Neural cell (in vitro differentiated cells): ENCODE results near the gene GJD2. TPM values are rescaled to one million over a fixed set of nuclear protein-coding genes. Genes with fewer than 3 reads are reported as not detected.

Experiments
- H2AFZ ChIP-seq: fragments of 200-600, 300-800 bp; sonication (generic), shearing (Covaris generic); 2 replicates; pipeline ENCODE4 v1.6.0; 2014; ENCODE audit warnings: low read depth, mild to moderate bottlenecking, antibody characterized with exemption, low read length, moderate library complexity
- H3F3A ChIP-seq: fragments of 200-600 bp; shearing (Covaris generic); 2 replicates; pipeline ENCODE4 v1.6.1; 2016; ENCODE audit warnings: mild to moderate bottlenecking, moderate library complexity, mixed read lengths, antibody characterized with exemption, low read length; ENCODE audit not compliant: insufficient read depth, poor library complexity, severe bottlenecking
- H3K27ac ChIP-seq: fragments of 200-600, 300-800 bp; sonication (generic), shearing (Covaris generic); 2 replicates; pipeline ENCODE4 v1.5.1; 2014; ENCODE audit warnings: mild to moderate bottlenecking, low read length, moderate library complexity
- H3K27me3 ChIP-seq: fragments of 300-800, 200-600 bp; sonication (generic), shearing (Covaris generic); 2 replicates; pipeline ENCODE4 v1.6.0; 2014; ENCODE audit warnings: mild to moderate bottlenecking, low read depth, low read length, moderate library complexity; ENCODE audit not compliant: insufficient read depth
- H3K36me3 ChIP-seq: fragments of 300-800, 200-600 bp; sonication (generic), shearing (Covaris generic); 2 replicates; pipeline ENCODE4 v1.5.1; 2014; ENCODE audit warnings: mild to moderate bottlenecking, antibody characterized with exemption, low read length, moderate library complexity; ENCODE audit not compliant: insufficient read depth
- H3K4me2 ChIP-seq: fragments of 300-800, 200-600 bp; sonication (generic), shearing (Covaris generic); 2 replicates; pipeline ENCODE4 v1.6.0; 2014; ENCODE audit warnings: mild to moderate bottlenecking, low read length
- H3K4me3 ChIP-seq: fragments of 300-800, 200-600 bp; sonication (generic), shearing (Covaris generic); 2 replicates; pipeline ENCODE4 v1.5.1; 2014; ENCODE audit warnings: mild to moderate bottlenecking, low read length, moderate library complexity
- H3K79me2 ChIP-seq: fragments of 200-600 bp; shearing (Covaris generic); replicated peaks from 2 replicates; pipeline ENCODE4 v1.6.0; 2014; ENCODE audit warnings: mild to moderate bottlenecking, low read length, moderate library complexity; ENCODE audit not compliant: insufficient read depth
- H3K9ac ChIP-seq: fragments of 300-800, 200-600 bp; sonication (generic), shearing (Covaris generic); 2 replicates; pipeline ENCODE4 v1.6.1; 2016; ENCODE audit warnings: mild to moderate bottlenecking, low read length, mixed read lengths
- H3K9me2 ChIP-seq: fragments of 200-600 bp; shearing (Covaris generic); 2 replicates; pipeline ENCODE4 v1.6.1; 2016; ENCODE audit warnings: mild to moderate bottlenecking, low read length, mixed read lengths; ENCODE audit not compliant: insufficient read depth
- H3K9me3 ChIP-seq: fragments of 200-600, 300-800 bp; sonication (generic), shearing (Covaris generic); 2 replicates; pipeline ENCODE4 v1.6.1; 2016; ENCODE audit warnings: mild to moderate bottlenecking, mixed run types, low read length, moderate library complexity, mixed read lengths
- H4K20me1 ChIP-seq: fragments of 200-600 bp; shearing (Covaris generic); 2 replicates; pipeline ENCODE4 v1.6.1; 2016; ENCODE audit warnings: mild to moderate bottlenecking, mixed run types; ENCODE audit not compliant: insufficient read depth
- CTCF ChIP-seq: fragments of 450-650 bp; IDR thresholded peaks from 2 replicates; pipeline ENCODE4 v1.5.1; 2014; ENCODE audit warnings: antibody characterized with exemption, mild to moderate bottlenecking, moderate library complexity; ENCODE audit not compliant: poor library complexity, severe bottlenecking
- EP300 ChIP-seq: fragments of 450-650 bp; conservative IDR thresholded peaks from 2 replicates; pipeline ENCODE4 v1.6.1; 2014; ENCODE audit warnings: antibody characterized with exemption, mild to moderate bottlenecking, moderate library complexity; ENCODE audit not compliant: poor library complexity, severe bottlenecking
- EZH2 ChIP-seq: fragments of 200-600, 300-800 bp; shearing (Covaris generic), sonication (generic); IDR thresholded peaks from 2 replicates; pipeline ENCODE4 v1.6.1; 2014; ENCODE audit warnings: antibody characterized with exemption, low read length, borderline replicate concordance, mild to moderate bottlenecking; ENCODE audit not compliant: insufficient read depth, poor library complexity, severe bottlenecking
- MXI1 ChIP-seq: fragments of 450-650 bp; conservative IDR thresholded peaks from 2 replicates; pipeline ENCODE4 v1.6.1; 2014; ENCODE audit warnings: antibody characterized with exemption, mild to moderate bottlenecking; ENCODE audit not compliant: poor library complexity, severe bottlenecking
- POLR2AphosphoS5 ChIP-seq: IDR thresholded peaks from 2 replicates; pipeline ENCODE4 v1.6.1; 2012
- RAD21 ChIP-seq: fragments of 450-650 bp; conservative IDR thresholded peaks from 2 replicates; pipeline ENCODE4 v1.6.1; 2014; ENCODE audit warnings: antibody characterized with exemption, mild to moderate bottlenecking, moderate library complexity
- REST ChIP-seq: IDR thresholded peaks from 2 replicates; pipeline ENCODE4 v1.6.1; 2012; ENCODE audit warnings: borderline replicate concordance
- SMC3 ChIP-seq: fragments of 450-650 bp; conservative IDR thresholded peaks from 2 replicates; pipeline ENCODE4 v1.6.1; 2014; ENCODE audit warnings: antibody characterized with exemption, mild to moderate bottlenecking, moderate library complexity; ENCODE audit not compliant: poor library complexity
- TAF1 ChIP-seq: IDR thresholded peaks from 2 replicates; pipeline ENCODE4 v1.6.1; 2012; ENCODE audit warnings: low read depth
- polyA plus RNA-seq: library from polyadenylated mRNA; depleted of rRNA; stranded (reverse); fragments of >200 nt; gene quantifications from 2 replicates; pipeline ENCODE4 v1.2.3, GENCODE V29; 2014

GJD2 gene
- polyA plus RNA-seq, 1 donor from 2014 or later: 4.6 TPM

GRCh38 chr15:34795267-34796081, 40.7 kb upstream of the GJD2 start, which contains the start of gene ACTC1:
TSS of gene ACTC1 (minus strand) at chr15:34795549. CDS start at chr15:34794808, 741 bp downstream.
- Histone ChIP-seq H3K4me2 (no peak within 1 kb of the TSS), H3K79me2 (no peaks in the 10 kb centered on the region), H3K4me3 (no peak within 1 kb of the TSS), H3K27ac (no peak within 1 kb of the TSS), H3K9me2 (no peaks in the 10 kb centered on the region), H3K27me3 (peaks cover 20% of the 10 kb centered on the region), H3F3A (no peaks in the 10 kb centered on the region), H2AFZ (no peak within 1 kb of the TSS), H4K20me1 (no peaks in the 10 kb centered on the region), H3K36me3 (no peaks in the 10 kb centered on the region), H3K9me3 (no peaks in the 10 kb centered on the region), H3K9ac (no peak within 1 kb of the TSS)
- TF ChIP-seq POLR2AphosphoS5: no peak
- TF ChIP-seq EZH2: no peak
- TF ChIP-seq CTCF: no peak
- TF ChIP-seq REST: no peak
- TF ChIP-seq SMC3: no peak
- TF ChIP-seq MXI1: no peak
- no peak for TF ChIP-seq TAF1
- TF ChIP-seq RAD21: no peak
- TF ChIP-seq EP300: no peak

GRCh38 chr15:34794590-34795206, 39.9 kb upstream of the GJD2 start:
- peaks cover 20% of the 10 kb centered on the region for H3K27me3 ChIP-seq
- H3K27ac ChIP-seq: no peak overlapping the region

More at GRCh38 chr15:34794590-34795206, 39.9 kb upstream of the GJD2 start:
- Histone ChIP-seq H3K4me2 (no peak overlapping the region), H3K4me3 (no peak overlapping the region), H4K20me1 (no peaks in the 10 kb centered on the region), H3K9me3 (no peaks in the 10 kb centered on the region), H2AFZ (no peak overlapping the region), H3F3A (no peaks in the 10 kb centered on the region), H3K36me3 (no peaks in the 10 kb centered on the region), H3K9ac (no peak overlapping the region), H3K9me2 (no peaks in the 10 kb centered on the region), H3K79me2 (no peaks in the 10 kb centered on the region)
- TF ChIP-seq TAF1 (no peak), POLR2AphosphoS5 (no peak), EP300 (no peak), EZH2 (no peak), MXI1 (no peak)
